Measurements from ENCODE around the gene CCDC149.

GRCh38 chr4:24842356-24842755 lies 70.5 kb downstream of the CCDC149 start:
- TF ChIP-seq, protein P1, sequence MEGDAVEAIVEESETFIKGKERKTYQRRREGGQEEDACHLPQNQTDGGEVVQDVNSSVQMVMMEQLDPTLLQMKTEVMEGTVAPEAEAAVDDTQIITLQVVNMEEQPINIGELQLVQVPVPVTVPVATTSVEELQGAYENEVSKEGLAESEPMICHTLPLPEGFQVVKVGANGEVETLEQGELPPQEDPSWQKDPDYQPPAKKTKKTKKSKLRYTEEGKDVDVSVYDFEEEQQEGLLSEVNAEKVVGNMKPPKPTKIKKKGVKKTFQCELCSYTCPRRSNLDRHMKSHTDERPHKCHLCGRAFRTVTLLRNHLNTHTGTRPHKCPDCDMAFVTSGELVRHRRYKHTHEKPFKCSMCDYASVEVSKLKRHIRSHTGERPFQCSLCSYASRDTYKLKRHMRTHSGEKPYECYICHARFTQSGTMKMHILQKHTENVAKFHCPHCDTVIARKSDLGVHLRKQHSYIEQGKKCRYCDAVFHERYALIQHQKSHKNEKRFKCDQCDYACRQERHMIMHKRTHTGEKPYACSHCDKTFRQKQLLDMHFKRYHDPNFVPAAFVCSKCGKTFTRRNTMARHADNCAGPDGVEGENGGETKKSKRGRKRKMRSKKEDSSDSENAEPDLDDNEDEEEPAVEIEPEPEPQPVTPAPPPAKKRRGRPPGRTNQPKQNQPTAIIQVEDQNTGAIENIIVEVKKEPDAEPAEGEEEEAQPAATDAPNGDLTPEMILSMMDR (IDR thresholded peaks at IDR 0.05): no peak
- TF ChIP-seq POLR2A (IDR thresholded peaks at IDR 0.05): no peak
- no peak for TF ChIP-seq EP300 (IDR thresholded peaks at IDR 0.05)
- TF ChIP-seq POLR2AphosphoS5 (IDR thresholded peaks at IDR 0.05): no peak
